Activated CD4-positive, alpha-beta T cell treated with anti-CD3 and anti-CD28 coated beads, Interleukin-2, amount 50 U/mL, for 4 hours (primary cell): Measurements from ENCODE around the gene TXNDC5.
"Not testable (repeated sequence)": the region's sequence is repeated elsewhere in the genome, so short reads cannot be mapped to it uniquely, and the experiment has no call there.

Experiments
- DNase-seq, 2 experiments: peaks; one replicate each; pipeline ENCODE4 v3.0.0-alpha.2; 2020

TXNDC5 gene

DNA sequence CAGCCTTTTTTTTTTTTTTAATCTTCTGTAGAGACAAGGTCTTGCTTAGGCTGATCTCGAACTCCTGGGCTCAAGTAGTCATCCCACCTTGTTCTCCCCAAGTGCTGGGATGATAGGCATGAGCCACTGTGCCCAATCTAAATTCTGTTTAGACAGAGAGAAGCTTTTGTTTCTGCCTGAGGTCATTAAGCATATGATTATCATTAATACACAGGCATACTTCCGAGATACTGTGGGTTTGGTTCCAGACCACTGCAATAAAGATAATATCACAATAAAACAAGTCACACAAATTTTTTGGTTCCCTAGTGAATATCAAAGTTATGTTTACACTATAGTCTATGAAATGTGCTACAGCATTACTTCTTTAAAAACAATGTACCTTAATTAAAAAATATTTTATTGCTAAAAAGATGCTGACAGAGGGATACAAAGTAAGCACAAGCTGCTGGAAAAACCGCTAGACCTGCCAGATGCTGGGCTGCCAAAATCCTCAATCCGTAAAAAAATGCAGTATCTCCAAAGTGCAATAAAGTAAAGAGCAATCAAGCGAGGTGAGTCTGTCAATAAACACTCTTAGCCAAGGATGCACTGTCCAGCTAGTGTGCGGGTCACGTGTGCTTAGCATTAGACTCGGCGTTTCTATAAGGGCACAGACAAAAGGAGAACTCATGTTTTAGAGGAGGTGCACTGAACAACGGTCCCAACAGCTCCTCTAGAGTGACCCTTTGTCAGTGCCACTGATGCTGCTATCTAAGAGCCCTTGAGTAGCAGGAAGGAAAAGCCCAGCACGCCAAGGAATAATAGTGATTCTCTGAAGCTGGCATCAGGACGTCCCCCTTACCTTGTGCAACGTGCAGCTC lies 16.1 kb downstream of the TXNDC5 start:
- no peak for DNase-seq

DNA sequence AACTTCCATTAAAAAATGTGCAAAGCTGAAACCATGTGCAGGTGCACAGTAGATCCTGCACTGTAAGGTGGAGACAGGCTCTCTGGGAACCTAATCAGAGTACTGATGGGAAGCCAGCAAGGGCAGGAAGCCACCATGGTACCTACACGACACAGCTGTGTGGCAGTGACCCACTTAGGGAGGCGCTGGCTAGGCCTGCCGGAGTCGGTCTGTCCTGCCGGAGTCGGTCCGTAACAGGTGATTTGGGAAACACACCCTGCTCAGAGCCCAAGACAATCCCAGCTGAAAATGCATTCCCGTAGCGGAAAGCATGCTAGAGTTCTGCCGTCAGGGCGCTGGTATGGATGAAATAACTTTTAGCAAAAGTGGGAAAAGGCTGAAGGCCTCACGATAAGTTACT lies 17.2 kb downstream of the TXNDC5 start:
- DNase-seq: no peak

DNA sequence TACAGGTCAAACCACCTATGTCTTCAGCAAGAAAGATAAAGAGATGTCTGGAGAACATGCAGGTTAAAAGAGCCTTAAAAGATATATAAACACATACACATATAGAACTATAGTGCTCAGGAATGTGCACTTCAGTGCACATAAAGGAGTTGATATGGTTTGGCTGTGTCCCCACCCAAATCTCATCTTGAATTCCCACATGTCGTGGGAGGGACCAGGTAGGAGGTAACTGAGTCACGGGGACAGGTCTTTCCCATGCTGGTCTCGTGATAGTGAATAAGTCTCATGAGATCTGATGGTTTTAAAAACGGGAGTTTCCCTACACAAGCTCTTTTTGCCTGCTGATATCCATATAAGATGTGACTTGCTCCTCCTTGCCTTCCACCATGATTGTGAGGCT lies 18.2 kb downstream of the TXNDC5 start:
- not testable (repeated sequence) for DNase-seq

DNA sequence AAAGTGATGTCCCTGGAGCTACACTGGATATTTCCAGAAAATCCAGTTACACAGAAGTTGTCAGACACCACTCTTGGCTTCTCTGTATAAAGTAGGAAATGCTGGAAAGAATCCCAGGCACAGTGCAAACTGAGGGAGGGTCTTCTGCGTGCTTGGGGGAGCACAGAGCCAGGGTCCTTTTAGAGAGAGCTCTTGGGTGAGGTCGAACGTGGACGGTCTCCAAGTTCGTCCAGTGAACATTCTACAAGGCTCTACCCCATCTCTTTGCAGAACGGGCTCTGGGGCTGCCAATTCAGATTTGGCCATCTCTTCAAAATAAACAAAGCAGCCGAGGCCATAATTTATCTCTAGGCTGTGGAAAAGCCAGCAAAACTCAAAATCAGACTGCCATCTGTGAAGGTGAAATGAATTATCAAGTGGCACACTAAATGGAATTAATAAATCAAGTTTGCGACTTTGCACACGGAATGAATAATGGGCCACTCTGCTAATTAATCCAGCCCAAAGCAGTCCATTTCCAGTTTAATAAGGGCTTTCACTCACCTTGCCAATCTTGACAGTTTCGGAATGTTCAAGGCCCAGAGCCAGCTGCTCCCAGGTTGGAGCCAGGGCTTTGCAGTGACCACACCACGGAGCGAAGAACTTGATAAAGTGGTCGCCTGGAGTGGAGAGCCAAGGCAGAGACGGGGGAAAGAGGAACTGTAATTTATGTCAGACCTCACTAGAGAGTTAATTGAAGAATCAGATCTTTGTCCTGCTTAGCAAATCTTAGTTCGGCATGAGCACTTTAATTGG lies 19.3 kb downstream of the TXNDC5 start:
- no peak for DNase-seq

DNA sequence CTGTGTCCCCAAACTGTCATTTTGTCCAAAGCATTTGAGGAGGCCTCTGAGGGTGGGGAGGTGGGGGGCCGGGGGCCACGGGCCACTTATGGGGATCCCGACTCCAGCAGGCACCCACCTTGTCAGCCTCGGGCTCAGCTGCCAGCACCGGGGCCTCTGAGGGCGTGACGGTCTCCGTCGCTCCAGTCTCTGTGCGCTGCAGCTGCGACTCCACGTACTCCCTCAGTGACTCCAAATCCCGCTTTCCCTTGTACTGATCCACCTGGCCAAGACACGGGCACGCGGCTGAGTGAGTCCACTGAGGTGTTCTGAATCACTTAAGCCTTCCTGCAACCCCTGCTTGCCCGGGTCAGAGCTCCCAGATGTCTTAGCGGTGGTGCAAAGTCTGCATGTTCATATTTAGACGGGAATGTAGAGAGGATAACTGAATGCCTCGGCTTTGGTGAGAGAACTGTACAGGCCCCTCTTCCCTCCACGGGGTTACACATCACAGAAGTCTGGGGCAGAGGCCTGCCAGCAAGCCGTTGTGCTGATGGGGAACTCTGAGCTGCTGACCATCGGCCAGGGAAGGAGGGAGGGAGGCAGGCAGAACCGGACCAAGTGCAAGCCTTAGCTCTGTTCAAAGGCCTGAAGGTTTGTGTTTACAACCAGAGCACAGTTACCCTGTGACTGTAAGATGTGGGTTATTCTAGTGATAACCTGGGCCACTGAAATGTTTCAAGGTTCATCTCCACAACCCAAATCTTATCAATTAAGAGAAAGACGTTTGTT lies 21.8 kb downstream of the TXNDC5 start:
- no peak for DNase-seq

DNA sequence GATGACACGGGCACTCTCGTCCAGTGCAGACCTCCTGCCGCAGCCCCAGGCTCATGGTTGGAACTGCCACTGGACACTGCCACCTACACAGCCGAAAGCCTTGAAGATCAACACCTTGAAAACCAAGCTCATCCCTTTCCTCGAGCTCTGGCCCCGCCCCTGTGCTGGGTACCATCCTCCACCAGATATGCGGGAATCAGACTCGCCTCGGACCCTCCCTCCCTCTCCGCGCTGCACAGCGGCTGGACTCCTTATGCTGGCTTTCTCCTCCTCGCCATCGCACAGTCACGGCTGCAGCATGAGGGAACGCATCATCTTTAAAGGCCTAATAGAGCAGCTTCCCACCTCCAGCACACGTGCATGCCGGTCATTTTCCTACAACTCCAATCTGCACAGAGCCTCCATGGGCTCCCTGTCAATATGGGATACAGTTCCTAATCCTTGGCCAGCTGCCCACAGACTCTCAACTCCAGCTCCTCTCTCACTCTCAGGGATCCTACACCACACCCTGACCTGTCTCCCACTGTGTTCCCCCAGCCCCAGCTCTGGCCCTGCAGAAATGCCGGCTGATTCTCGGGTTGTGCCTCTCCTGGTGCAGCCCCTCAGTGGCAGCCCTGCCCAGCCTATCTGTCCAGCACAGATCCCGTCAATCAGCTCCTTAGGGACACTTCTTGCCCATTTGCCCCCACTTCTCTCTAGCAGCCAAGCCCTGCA lies 23.2 kb downstream of the TXNDC5 start:
- no peak for DNase-seq

DNA sequence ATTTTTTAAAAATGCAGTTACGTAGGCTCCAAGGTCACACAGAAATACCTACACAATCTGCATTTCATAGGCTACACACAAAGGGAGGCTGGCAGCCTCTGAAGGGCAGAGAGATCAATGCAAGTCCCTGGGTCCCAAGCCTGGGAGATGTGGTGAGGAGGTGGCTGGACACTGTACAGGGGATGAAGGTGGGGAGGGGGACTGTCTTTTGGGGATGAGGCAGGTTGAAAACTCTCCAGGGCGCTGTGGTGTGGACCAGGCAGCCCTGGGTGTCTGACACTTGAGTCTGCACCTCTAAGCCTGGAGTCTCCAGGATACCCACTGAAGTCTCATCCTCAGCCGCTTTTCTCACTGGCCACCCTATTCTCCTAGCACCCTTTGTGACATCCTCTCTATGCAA lies 24.5 kb downstream of the TXNDC5 start:
- no peak for DNase-seq

DNA sequence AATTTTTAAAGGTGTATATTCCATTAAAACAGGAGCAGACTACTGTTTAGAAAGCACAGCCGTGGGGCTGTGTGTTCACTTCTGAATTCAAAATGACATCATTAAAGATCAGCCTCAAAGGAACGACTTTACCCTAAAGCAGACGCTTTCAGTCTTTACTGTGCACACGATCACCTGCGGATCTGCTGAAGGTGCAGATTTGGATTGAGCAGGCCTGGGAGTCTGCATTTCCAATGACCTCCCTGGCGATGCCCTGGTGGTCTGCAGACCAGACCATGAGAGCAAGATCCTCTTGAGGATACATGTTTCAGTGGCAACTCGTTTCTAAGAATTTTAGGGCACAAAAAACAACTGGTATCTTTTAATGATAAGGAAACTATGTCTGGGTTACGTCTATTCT lies 27.2 kb downstream of the TXNDC5 start:
- no peak for DNase-seq

DNA sequence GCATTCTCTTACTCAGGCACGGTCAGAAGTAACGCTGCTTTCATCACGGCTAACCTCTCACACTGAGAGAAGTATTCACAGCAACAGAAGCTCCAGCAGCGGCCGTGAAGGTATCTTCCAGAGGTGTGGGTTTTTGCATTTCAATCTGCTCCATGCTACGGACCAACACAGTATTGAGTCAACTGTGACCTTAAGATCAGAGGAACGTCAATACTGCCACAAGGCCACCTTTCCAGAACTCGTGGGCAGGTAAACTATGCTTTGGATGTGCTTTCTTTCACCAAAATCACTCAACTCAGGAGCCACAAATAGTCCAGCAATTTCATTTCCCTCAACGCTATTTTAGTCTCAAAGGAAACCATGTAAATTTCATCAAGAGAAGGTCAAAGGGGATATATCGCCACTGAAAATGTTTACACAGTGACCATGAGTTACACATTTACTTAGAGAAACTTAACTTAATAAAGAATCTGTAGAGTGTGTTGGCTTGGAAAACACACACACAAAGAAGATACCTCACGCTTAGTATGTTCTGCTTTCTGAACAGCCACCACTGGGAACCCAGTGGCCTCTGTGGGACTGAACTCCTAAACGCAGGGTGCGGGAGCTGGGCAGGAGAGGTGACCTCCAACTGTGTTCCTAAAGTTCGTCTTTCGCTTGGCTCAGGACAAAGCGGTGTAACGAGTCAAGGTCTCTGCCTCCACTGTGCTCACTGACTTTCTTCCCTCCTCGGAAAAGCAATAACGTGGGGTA lies 27.9 kb downstream of the TXNDC5 start:
- no peak for DNase-seq

DNA sequence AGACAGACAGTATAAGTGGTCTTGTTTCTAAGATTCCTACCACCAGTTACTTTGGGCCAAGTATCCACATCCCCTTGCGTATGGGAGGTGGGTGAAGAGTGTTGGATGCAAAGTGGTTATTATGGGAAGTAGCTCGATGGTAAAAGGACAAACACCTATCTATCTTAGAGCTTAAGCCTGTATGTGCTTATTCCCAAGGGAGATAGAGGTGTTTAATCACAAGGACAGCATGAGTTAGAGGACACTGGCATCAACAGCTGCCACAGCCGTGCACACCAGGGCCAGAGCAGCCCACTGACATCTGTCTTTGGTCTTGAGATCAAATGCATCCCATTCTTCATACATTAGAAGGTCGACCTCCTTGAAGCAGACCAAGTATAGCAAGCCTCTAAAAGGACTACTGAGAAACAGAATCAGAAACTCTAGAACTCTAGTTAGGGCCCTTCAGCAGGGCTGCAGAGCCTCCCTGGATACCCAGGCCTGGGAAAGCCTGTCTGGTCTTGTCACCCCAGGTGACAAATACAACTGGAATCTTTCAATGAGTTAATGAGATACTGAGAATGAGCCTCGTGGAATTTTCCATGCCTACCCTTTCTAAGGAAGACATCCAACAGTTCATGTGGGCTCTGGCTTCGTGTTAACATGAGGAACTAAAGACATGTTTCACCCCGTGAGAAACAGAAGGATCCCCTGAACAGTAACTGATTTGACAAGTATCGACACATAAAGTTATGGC lies 28.7 kb downstream of the TXNDC5 start:
- DNase-seq: no peak

DNA sequence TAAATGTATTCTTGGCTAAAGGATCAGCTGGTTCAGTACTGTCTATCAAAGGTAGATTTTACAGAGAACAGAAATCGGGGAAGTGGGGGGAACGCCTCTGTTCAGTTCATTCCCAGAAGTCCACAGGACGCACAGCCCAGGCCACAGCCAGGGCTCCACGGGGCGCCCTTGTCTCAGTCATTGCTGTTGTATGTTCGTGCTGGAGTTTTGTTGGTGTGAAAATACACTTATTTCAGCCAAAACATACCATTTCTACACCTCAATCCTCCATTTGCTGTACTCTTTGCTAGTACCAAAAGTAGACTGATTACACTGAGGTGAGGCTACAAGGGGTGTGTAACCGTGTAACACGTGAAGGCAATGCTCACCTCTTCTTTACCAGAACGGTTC lies 29.9 kb downstream of the TXNDC5 start:
- DNase-seq: no peak

DNA sequence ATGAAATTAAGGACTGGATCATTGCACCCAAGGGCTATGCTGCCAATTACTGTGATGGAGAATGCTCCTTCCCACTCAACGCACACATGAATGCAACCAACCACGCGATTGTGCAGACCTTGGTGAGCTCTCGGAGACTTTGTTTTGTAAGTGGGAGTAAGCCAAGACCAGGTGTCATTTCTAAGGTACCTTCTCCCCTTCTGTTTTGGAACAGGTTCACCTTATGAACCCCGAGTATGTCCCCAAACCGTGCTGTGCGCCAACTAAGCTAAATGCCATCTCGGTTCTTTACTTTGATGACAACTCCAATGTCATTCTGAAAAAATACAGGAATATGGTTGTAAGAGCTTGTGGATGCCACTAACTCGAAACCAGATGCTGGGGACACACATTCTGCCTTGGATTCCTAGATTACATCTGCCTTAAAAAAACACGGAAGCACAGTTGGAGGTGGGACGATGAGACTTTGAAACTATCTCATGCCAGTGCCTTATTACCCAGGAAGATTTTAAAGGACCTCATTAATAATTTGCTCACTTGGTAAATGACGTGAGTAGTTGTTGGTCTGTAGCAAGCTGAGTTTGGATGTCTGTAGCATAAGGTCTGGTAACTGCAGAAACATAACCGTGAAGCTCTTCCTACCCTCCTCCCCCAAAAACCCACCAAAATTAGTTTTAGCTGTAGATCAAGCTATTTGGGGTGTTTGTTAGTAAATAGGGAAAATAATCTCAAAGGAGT lies 30.4 kb downstream of the TXNDC5 start:
- no peak for DNase-seq

DNA sequence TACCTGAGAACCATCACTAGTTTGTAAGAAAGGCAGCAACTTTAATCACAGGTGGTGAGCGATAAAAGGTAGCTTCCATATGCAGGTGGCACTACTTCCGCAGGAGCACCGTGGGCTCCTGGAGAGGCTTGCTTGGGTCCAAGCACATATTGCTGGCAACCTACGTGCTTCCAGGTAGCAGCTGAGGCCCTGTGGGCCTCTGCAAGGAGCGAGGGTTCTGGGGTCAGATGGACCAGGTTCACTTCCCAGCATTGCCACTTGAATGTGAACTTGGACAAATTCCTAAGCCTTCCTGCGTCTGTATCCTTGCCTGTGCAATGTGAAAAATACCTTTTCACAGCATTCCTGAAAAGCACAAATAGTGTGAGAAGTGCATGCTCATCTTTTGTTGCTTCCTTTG lies 31.0 kb downstream of the TXNDC5 start:
- no peak for DNase-seq

DNA sequence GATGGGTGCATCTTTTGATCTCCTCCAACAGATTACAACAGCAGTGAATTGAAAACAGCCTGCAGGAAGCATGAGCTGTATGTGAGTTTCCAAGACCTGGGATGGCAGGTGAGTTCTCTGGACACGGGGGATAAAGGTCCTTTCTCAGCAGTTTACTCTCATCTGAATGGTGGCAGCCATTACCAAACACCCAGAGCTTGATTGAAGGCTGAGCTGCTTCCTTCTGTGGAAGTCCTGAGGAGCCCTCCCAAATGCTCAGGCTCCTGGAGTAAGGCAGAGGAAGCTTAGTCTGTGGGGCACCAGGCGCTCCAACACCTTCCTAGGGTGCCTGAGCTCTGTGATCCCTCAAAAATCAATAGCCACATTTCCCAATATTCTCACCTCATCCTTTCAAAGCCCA lies 31.5 kb downstream of the TXNDC5 start:
- DNase-seq: no peak

DNA sequence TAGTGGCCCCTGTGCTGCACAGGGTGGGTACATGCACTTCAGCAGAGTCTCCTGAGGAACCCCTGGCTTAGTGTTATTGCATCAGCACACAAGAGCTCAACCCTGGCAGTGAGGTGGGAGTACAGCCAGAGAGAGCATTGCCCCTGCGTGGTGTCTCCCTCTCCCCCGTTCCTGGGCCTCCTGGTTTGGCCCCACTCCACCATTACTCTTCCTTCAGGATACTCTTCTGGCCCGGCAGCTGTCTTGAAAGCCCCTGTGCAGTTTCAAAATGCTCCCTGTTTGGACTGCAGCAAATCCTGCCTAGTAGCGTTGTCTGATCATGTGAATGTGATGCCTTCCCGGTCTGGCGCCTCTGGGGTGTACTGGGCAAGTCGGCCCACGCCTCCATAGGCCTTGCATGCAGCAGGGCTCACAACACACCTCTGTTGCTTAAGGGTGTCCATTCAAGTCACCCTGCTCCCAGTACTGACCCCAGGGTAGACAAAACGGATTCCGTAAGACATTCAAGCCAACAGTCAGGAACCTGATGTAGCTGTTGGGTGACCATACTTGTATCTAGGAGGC lies 32.1 kb downstream of the TXNDC5 start:
- no peak for DNase-seq

DNA sequence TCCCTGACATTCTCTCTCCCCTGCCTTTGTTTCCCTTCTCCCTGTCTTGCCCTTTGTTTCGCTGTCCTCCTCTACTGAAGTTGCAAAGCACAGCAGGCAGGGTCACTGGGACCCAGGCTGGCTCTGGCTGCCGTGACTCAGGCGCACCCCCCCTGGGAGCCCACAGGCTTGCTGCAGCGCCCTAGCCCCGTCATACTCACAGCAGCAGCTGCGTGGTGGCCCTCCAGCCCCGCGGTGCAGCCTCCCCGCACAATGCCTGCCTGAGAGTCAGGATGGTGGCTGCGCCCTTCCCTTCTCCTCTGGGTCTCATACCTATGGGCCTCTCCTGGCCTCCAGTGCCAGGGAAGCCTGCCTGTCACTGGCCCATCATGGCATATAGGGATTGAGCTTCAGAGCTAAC lies 41.7 kb downstream of the TXNDC5 start:
- DNase-seq: no peak

DNA sequence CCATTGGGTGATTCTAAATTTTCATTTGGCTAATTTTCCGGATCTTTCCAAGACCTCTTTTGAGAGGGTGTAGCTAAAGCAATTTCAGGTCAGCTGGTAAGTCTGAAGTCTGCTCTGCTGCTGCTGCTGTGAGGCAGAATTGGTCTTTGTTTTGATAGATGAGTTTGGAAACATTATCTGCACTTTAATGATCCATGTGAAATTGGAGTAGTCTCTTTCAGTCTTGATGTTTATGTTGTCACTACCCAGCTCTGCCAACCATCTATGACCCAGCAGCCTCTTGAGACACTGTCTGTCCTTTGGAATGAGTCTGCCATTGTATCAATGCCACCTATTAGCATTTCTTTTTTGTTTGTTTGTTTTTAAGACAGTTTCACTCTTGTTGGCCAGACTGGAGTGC lies 44.1 kb downstream of the TXNDC5 start:
- DNase-seq: no peak

DNA sequence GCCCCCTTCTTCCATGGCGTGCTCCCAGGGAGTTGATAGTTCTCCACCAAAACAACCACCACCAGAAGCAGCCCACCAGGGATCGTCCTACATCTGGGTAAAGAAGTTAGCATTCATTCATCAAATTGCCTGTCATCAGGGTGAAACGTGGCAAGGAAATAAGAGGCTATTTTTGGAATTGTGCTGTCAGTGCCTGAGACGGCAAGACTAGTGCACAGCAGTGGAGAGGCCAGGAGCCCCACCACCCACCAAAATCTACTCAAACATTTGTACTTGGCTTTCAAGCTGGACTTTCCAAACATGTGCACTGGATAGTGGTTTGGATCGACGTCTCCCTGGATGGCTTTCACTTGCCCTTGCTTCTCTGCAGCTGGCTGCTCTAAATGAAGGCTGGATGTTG lies 44.8 kb downstream of the TXNDC5 start:
- DNase-seq: no peak

DNA sequence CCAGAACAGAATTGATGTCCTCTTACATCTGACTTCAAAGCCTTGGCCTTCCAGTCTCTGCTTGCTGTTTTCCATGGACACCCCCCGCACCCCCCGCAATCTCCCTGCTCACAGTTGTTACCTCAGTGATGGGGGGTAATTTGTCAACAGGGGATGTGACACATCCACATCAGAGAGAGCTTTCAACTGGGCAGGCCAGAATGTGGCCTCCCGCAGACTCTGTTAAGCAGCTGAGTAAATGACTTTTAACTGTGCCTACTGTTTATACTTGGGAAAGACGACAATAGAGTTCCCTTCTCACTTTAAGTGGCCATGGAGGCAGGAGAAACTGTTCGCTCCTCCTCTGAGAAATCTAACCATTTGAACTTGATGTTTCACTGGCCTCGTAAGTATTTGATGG lies 51.0 kb downstream of the TXNDC5 start:
- DNase-seq: no peak

DNA sequence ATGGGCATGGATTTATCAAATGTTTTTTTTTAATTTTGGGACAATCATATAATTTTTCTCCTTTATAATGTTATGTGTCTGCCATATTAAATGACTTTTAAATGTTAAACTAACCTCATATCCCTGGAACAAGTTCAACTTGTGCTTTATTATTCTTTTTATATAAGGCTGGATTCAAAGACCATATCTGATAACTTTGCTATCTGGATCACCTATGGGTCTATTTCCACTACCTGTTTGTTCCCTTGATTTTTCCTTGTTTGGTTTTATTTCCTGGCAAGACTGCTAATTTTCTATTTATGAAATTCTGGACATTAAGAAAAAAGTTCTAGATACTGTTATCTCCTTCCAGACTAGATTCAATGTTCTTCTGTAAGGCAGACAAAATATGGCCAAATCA lies 58.8 kb downstream of the TXNDC5 start:
- no peak for DNase-seq
